IPS-18c (cell line): Measurements from ENCODE around the gene KCTD16.

Experiments
- H3K4me3 ChIP-seq: 2 replicates; pipeline ENCODE4 v1.7.0; 2013; ENCODE audit warnings: low read depth, mild to moderate bottlenecking, low read length, moderate library complexity; ENCODE audit not compliant: insufficient read depth
- H3K9me3 ChIP-seq: one replicate; pipeline ENCODE4 v1.6.1; 2013; ENCODE audit warnings: mild to moderate bottlenecking, low read length, moderate library complexity; ENCODE audit not compliant: control insufficient read depth, insufficient read depth

Gene KCTD16

DNA sequence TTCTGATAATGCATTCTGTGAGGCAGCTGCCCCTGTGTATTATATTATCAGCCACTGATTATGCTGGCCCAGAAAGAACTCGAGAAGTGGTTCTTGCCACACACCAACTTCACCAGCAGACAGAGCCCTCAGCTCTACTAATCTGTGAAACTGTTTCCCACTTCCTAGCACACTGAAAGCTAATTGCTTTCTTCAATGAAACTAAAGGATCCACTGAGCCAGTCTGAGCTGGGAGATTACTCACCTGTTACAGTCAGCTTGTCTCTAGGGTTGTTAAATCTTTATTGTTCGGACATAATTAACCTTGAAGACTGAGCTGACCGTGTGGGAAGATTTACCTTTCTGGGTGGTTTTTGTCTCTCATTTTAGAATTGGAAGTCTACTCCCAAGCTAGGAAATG lies 263.2 kb downstream of the KCTD16 start:
- no peaks in the 10 kb centered on the region for H3K9me3 ChIP-seq
- no peak overlapping the region for H3K4me3 ChIP-seq

DNA sequence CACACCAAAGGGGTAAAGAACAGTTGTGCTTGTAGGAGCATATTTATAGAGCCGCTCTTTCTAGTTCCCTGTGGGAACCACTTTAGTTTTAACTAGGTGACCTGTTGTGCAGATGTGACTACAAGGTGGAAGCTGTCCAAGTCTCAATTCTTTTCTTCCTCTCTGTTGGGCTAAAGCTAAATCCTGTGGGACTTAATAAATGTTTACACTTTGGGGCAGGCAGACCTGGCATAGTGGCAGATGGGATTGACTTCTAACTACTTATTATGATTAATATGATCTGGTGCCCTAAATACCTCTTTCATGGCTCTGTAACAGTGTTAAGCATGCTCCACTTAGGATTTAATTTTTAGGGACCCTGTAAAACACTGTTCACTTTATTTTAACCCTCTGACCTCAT lies 265.3 kb downstream of the KCTD16 start:
- Histone ChIP-seq H3K9me3 (no peaks in the 10 kb centered on the region), H3K4me3 (no peak overlapping the region)

DNA sequence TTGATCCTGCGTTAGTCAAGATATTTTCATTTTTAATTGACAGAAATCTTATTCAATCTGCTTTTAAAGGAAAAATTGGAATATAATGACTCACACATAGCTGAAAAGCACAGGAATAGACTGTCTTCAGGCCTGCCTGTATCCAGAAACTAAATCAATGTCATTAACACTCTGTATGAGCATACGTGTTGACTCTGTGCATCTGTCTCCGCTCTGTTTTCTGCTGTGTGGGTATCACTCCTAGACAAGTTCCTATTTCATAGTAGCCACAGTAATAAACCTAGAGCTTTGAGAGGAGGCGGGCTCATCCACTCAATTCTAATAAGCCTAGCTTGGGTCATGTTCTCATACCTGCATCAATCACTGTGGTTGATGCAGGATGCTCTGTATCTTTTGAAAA lies 267.6 kb downstream of the KCTD16 start:
- no peaks in the 10 kb centered on the region for H3K9me3 ChIP-seq

DNA sequence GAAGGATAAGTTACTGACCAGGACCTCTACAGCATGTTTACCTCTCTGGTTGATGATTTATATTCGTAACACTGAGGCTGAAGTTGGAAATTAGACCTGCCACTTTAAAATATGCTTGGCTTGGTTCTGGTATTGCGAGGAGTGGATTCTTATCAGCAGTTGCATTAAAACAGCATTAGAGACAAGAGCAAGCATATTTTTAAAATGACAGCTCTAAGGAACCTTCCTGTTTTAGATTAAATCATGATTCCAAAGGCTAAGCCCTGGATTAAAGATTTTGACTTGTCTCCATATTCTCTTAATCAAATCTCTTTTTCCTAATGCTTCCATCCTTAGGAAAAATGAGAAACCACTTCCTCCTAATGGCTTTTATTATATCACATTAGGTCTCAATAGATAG lies 277.8 kb downstream of the KCTD16 start:
- Histone ChIP-seq H3K4me3 (no peak overlapping the region), H3K9me3 (no peaks in the 10 kb centered on the region)

More for the DNA sequence above, 267.6 kb downstream of the KCTD16 start:
- no peak overlapping the region for H3K4me3 ChIP-seq

DNA sequence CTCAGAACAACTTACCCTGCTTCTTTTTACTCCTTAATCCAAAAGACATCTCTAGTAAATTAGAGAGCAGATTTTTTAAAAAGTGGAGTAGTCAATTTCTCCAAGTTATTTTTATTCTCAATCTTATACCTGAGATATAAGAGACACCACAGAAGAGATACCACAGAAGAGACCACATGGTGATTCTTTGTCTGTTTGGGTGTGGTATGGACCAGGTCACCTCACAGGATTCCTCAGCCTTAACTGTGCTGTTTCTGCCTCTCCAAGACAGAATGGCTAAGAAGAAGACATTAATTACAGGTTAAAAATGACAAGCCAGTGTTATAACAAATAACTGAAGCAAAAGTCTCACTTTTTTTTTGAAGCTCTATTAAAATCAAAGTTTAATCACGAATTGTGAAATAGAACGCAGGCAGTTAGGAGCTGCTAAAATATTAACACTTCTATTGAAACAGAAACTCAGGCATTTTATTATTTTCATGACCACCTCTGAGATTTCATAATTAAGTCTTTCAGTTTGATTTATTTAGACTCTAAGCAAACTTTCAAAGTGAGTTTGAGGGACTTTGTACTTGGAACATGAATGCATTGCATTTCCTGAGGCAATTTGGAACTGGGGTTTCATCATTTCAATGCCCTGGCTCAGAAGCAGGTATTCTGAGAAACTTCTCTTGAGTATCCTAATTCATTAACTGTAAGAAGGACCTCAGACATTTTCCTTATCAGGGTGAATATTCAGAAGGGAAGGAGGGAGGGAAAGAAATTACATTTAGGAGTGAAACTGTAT lies 280.7 kb downstream of the KCTD16 start:
- H3K4me3 ChIP-seq: no peak overlapping the region
- no peaks in the 10 kb centered on the region for H3K9me3 ChIP-seq

DNA sequence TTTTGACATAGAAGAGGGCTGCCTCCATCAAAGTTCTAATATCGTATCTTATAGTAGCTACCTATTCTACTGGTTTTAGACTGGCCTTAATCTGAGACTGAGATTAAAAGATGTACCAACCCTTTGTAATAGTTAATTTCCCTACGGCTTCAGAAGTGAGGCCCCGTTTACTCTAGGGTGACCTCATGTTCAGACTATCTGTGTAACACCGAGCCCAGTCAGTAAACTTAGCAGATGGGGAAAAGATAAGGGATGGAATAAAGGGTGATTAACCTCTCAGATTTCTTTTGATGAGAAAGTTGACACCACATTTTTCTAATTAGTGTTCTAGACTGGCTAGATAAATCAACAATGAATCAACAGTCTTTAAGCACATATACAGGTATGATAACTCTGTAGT lies 283.1 kb downstream of the KCTD16 start:
- H3K9me3 ChIP-seq: no peaks in the 10 kb centered on the region
- no peak overlapping the region for H3K4me3 ChIP-seq

DNA sequence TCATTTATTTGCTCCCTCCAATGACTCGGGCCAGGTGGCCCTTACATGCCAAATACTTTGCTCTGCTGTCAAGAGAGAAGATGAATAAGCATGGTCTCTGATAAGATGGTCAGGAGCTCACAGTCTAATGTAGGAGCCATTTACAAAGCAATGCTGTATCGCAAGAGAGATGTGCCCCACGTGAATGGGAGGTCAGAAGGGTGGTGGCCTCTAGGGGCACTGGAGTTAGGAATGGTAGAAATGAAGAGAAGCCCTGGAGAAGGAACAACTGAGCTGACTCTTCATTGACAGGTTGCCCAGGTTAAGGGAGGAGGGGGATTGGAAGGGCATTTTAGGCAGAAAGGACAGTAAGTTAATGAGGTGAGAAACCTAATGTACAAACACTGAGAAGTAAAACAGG lies 286.5 kb downstream of the KCTD16 start:
- Histone ChIP-seq H3K4me3 (no peak overlapping the region), H3K9me3 (peaks cover 2% of the 10 kb centered on the region)

DNA sequence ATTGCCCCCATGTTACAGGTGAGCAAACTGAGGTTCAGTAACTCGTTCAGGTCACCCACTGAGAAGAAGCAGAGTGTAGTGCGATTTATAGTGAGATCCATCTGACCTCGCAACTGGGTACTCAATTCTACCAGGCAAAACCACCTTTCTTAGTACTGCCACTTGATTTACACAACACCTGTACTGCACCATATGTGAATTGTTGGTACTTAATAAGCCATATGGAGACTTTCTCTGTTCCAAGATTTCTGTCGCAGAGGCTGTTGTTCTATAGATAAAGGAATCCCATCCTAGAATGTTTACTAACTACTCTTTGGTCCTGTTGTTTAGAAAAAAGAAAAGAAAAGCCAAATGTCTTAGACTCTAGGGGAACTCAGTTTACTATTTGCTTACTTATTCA lies 287.5 kb downstream of the KCTD16 start:
- H3K4me3 ChIP-seq: no peak overlapping the region
- H3K9me3 ChIP-seq: peaks cover 2% of the 10 kb centered on the region

DNA sequence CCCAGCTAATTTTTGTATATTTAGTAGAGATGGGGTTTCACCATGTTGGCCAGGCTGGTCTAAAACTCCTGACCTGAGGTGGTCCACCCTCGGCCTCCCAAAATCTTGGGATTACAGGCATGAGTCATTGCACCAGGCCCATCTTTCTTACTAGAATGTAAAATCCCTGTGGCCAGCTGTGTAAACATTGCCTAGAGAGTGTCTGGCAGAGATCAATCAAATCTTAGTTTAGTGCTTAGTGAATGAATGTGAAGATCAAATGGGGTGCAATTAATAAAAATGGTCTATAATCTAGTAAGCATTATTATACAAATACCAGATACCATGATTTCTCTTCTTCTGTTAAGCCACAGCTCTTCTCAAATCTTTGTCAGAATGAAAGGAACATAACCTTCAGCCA lies 289.9 kb downstream of the KCTD16 start:
- Histone ChIP-seq H3K9me3 (peaks cover 2% of the 10 kb centered on the region), H3K4me3 (no peak overlapping the region)

DNA sequence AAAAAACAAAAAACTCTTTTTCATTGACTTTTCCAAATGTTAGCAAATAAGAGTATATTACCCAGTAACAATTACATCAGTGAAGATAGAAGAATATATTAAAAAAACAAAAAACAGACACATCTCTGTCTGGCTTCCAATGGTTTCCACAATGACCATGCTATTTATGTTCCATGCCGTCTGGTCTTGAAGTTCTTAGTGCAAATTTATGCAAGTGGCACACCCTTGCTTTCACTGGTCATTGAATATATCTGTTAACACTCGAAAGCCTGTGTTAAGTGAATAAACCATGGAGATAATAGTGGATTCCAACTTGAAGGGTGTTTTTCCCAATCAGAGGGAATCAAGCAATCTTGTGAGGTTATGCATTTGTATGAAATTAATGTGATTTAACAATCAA lies 291.9 kb downstream of the KCTD16 start:
- Histone ChIP-seq H3K4me3 (no peak overlapping the region), H3K9me3 (peaks cover 2% of the 10 kb centered on the region)

DNA sequence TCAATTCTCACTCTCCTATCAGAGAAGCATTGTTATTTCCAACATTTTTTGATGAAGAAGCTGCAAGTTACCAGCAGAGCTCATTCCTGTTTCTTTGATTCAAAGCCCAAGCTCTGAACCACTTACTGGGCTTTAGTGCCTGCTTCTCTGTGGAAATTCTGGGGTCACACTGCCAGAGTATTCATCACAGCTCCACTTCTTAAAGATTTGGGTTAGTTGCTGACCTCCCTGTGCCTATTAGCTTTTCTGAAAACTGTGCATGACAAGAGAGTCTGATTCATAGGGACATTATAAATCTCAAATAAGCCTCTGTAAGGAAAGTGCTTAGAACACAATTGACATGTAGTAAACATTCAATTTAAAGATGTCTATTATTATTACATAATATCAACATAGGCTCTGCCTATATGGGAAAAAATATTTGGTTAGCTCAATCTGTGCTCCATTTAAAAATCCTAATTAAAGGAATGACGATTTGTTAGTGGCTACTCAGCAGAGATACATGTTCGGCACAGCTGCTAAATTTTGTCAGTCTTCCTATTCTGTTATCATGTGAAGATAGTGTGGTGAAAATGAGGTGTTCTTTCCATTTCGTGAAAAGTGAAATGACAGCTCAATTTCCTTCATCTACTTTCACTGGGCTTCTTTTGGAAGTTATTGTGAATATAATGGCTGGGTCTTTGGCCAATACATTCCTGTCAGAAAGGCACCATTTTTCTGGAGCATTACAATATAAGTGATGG lies 293.0 kb downstream of the KCTD16 start:
- H3K9me3 ChIP-seq: peaks cover 2% of the 10 kb centered on the region

DNA sequence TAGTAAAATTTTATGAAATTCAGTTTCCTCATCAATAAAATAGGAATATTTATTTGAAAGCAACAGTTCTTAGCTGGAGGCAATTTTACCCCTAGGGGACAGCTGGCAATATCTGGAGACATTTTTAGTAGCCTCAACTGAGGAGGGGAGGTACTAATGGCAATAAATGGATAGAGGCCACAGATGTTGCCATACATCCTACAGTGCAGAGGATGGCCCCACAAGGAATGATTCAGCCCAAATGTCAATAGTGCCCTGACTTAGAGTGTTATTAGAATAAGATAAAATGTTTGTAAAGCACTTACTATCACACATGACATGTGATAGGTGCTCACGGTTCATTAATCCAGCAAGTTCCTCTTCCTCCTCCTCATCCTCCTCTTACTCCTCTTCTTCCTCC lies 293.6 kb downstream of the KCTD16 start:
- H3K9me3 ChIP-seq: peaks cover 2% of the 10 kb centered on the region
- H3K4me3 ChIP-seq: no peak overlapping the region

More for the DNA sequence above, 293.0 kb downstream of the KCTD16 start:
- H3K4me3 ChIP-seq: no peak overlapping the region

DNA sequence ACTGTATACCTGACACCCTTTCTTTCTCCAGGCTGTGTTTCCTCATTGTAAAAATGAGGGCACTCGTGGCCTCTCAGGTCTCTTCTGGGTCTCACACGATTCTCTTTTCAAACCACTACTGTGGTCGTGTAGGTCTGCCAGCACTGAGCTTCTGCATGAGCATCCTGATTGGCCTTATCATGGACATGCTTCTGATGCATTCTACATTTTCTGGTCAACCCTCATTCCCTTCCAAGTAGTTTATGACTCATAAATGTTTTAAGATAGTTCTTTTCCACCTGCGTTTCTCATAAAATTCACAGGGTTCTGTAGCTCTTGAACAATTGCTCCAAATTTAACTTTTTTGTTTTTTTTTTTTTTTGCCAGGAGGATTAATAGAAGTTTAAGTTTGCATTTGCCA lies 294.8 kb downstream of the KCTD16 start:
- Histone ChIP-seq H3K9me3 (peaks cover 2% of the 10 kb centered on the region), H3K4me3 (no peak overlapping the region)

DNA sequence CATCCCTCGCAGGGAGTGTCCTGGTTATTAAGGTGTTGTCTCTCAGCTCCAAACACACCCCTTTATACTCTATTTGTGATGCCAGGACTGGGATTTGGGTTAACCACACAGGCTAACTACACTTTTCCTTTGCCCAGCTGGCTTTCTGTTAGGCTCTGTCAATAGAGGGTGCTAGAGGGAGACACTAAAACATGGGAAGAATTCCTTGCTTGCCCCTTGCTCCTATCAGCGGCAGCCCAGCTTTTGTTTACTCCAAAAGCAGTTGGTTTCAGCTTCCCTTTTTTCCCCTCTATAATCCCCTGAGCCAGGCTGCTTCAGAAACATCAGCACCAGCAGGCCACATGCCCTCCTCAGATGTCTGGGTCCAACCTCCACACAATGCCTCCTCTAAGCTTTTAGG lies 297.1 kb downstream of the KCTD16 start:
- Histone ChIP-seq H3K4me3 (no peak overlapping the region), H3K9me3 (no peaks in the 10 kb centered on the region)

DNA sequence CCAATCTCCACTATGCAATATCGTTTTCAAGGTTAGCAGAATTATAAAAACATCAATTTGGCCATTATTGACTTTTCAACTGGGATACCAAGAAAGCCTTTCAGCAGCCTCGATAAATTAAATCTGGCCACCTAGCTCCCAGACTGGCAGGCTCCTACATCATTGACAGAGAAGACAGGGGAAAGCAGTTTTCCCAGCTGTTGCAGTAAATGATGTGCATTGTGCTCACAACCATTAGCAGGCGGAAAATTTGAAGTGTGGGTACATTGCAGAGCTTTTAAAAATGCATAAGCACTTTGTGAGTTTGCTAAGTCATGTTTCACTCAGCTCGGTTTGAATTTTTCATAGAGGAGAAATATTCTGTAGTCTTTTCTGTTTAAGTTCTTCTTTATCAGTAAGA lies 297.9 kb downstream of the KCTD16 start:
- H3K4me3 ChIP-seq: no peak overlapping the region
- H3K9me3 ChIP-seq: no peaks in the 10 kb centered on the region

DNA sequence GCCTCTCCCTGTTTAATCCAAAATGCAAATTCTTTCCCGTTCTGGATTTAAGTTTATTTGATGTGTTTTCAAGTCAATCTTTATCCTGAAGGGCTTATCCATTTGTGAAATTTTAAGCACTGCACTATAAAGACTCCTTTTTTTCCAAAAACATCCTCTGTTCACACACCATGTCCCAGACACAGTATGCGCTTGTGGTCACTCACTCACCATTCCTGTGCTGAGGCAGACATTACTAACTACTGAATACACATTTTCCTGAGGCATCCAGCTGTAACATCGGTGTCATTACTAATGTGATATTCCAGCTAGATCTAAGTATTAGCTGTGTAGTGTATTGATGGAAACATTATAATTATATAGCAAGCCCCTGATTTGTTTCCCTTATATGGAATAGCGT lies 298.4 kb downstream of the KCTD16 start:
- Histone ChIP-seq H3K9me3 (no peaks in the 10 kb centered on the region), H3K4me3 (no peak overlapping the region)

DNA sequence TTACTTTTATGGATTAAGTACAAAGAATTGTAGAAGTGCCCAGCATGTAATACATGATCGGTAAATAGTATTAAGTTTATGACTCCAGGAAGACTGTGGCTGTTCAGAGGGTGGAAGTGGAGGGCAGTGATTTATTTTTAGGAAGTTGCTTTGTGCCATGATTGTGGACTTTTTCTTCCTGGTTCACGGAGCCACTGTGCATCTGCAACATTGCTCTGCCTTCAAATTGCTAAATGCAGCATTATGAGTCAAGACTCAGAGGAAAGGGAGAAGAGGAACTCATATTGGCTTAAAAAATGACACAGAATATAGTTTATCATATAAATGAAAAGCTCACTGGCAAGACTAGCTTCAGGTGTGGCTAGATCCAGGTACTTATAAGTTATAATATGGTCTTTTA lies 301.5 kb downstream of the KCTD16 start:
- H3K4me3 ChIP-seq: no peak overlapping the region
- H3K9me3 ChIP-seq: no peaks in the 10 kb centered on the region

DNA sequence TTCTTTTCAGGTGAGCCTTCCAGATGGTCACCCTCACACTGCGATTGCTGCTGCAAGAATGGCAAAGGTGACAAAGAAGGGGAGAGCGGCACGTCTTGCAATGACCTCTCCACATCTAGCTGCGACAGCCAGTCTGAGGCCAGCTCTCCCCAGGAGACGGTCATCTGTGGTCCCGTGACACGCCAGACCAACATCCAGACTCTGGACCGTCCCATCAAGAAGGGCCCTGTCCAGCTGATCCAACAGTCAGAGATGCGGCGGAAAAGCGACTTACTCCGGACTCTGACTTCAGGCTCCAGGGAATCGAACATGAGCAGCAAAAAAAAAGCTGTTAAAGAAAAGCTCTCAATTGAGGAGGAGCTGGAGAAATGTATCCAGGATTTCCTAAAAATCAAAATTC lies 303.0 kb downstream of the KCTD16 start:
- Histone ChIP-seq H3K9me3 (no peaks in the 10 kb centered on the region), H3K4me3 (no peak overlapping the region)
